Fibroblast of pulmonary artery (primary cell): ENCODE measurements around the gene HS3ST3B1.

ENCODE experiments used
- DNase-seq: peaks from one replicate; pipeline ENCODE4 v3.0.0-alpha.2; 2010; ENCODE audit warnings: low read depth
- H3K4me3 ChIP-seq: replicated peaks from 2 replicates; pipeline ENCODE4 v1.5.1; 2011; ENCODE audit warnings: low read depth, mild to moderate bottlenecking, control low read depth, low read length, moderate library complexity
- TF ChIP-seq, protein P1 (sequence below): IDR thresholded peaks from 2 replicates; pipeline ENCODE4 v1.5.1; 2011; ENCODE audit warnings: mild to moderate bottlenecking, control low read depth, low read length, inconsistent platforms; ENCODE audit errors: missing control alignments

The HS3ST3B1 gene

DNA sequence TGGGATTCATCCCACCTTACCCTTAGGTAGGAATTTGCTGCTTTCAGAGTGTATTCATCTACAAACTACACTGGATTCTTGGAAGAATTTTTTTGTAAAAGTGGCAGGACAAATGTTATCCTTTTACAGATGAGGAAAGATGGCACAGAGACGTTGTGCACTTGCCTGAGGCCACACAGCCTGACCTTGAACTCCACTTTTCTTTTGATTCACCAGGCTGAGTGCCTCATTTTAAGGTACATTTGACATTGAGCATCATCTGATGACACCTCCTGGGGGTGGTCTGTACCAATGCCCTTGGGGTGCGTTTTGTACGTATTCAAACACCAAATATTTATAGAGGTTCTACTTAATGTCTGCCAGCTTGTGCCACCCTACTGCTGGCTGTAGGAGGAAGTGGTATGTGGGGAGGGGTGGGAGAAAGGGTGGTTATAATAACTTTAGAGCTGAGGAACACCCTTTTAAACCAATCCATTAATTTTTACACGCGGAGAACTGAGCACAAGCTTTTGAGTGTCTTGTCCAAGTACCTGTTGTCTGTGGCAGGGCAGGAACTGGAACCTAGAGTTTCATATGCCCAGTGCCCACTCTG lies 29.1 kb downstream of the HS3ST3B1 start:
- no peak overlapping the region for H3K4me3 ChIP-seq
- TF ChIP-seq, protein P1, sequence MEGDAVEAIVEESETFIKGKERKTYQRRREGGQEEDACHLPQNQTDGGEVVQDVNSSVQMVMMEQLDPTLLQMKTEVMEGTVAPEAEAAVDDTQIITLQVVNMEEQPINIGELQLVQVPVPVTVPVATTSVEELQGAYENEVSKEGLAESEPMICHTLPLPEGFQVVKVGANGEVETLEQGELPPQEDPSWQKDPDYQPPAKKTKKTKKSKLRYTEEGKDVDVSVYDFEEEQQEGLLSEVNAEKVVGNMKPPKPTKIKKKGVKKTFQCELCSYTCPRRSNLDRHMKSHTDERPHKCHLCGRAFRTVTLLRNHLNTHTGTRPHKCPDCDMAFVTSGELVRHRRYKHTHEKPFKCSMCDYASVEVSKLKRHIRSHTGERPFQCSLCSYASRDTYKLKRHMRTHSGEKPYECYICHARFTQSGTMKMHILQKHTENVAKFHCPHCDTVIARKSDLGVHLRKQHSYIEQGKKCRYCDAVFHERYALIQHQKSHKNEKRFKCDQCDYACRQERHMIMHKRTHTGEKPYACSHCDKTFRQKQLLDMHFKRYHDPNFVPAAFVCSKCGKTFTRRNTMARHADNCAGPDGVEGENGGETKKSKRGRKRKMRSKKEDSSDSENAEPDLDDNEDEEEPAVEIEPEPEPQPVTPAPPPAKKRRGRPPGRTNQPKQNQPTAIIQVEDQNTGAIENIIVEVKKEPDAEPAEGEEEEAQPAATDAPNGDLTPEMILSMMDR = no peak
- DNase-seq = no peak

DNA sequence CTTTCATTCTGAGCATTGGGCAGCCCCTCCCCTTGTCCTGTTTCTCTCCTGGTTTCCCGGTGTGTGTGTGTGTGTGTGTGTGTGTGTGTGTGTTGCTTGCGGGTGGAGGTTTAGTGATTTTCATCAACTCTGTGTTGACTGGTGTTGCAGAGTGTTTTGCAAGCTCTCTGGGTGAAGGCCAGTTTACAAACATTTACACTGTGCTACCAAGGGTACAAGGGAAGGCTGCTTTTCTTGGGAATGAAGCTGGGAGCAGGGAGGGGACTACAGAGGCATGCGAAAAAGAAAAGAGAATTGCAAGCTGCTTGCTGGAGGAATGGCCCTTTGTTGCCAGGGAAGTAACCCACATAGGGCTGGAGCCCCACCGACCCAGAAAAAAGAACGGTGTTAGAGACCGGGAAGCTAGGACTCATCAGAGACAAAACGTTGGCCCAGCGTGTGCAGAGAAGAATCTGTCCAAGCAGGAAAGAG lies 29.6 kb downstream of the HS3ST3B1 start:
- DNase-seq = peak; percentile 64
- no peak overlapping the region for H3K4me3 ChIP-seq
- TF ChIP-seq, protein P1 = no peak

DNA sequence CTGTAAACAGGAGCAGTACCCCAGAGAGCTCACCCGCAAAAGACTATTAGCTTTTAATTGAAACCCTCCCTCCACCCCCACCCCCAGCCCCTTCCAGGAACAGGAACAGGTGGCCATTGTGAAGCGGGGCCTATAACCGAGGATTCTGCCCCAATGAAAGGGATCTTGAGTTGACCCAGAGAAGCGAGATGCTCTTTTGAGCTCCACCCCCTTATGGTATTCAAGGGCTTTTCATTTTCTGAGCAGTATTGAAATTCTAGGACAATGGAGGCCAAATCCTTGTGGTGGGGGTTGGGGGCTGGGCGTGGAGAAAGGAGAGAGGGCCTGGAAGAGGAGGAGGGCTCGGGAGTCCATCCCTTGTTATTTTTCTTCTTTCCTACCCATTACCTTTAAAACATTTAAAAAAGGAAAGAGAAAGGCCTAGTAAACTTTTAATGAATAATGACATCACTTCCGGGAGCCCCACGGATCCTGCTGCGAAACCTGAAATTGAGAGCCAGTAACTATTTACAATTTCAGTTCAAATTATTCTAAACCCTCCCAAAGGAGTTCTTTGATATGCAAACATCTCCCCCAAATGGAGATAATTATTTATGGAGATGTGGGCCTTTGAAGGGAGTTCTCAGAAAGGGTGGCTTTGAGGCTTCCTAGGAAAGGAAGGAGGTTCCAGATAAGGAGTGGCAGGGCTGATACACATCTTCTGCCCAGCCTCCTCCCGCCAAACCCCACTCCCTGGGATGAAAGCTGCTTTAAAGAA lies 30.5 kb downstream of the HS3ST3B1 start:
- DNase-seq = no peak
- no peak overlapping the region for H3K4me3 ChIP-seq
- TF ChIP-seq, protein P1 = no peak

DNA sequence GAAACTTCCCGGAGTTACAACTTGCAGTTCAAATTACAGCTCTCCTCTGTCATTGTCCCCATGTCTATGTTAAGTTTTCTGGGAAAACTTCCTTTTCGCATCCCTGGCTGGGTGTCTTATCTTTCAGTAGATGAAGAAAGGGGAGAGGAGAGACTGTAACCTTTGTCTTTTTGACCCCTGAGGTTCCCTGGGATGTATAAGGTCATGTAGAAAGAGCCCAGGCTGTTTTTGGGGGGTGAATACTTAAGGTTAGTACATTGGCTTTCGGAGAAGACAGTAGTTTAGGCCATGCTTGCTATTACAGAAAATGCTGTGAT lies 31.1 kb downstream of the HS3ST3B1 start:
- DNase-seq = no peak
- no peak overlapping the region for H3K4me3 ChIP-seq
- TF ChIP-seq, protein P1 = no peak

DNA sequence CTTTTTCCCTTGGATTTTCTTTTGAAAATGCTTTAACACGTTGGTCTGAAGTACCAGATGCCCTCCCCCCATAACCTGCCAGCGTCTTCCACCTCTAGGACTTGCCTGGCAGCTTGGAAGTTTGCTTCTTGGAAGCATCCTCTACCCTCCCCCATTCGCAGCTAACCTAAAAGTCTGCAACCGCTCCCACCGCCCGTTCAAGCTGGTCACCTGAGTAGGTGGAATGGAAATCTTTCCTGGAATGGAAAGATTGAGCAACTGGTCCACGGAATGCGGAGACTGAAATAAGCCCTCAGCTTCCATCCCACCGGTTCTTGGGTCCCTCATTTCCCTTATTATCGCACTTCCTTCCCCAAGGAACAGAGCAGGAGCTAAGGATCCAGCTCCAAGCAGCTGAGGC lies 31.4 kb downstream of the HS3ST3B1 start:
- no peak overlapping the region for H3K4me3 ChIP-seq
- DNase-seq = no peak
- TF ChIP-seq, protein P1 = no peak

DNA sequence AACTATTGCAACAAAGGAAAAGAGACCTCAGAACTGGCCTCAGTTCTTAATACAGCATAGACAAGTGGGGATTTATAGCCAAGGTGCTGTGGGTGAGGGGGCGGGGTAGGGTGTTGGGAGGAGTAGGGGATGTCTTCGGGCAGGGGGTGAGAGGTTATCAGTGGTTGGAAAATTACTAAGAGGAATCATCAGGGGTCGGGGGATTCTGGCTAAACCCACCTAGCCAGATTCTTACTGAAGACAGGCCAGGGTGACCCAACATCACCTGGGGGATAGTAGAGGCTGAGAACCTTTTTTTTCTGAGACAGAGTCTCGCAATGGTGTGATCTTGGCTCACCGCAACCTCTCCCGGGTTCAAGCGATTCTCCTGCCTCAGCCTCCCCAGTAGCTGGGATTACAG lies 32.6 kb downstream of the HS3ST3B1 start:
- DNase-seq = no peak
- TF ChIP-seq, protein P1 = no peak
- H3K4me3 ChIP-seq = no peak overlapping the region
